Osteocyte (in vitro differentiated cells): ENCODE data around the gene PLA2G1B. TPM values are rescaled to one million over a fixed set of nuclear protein-coding genes. Genes with fewer than 3 reads are reported as not detected.

Experiments
- total RNA-seq: library from RNA; stranded (reverse); gene quantifications from 2 replicates; pipeline ENCODE4 v1.2.1, GENCODE V29; 2021

The PLA2G1B gene
- total RNA-seq, 1 donor from 2014 or later = 0.67 TPM

Other genes with a start within 250 kb of the PLA2G1B start
- gene RAB35, start 211.0 kb downstream of the PLA2G1B start, total RNA-seq = 47.1 and 55.7 TPM in 2 replicates
- gene GCN1, start 133.1 kb downstream of the PLA2G1B start, total RNA-seq = 106 and 115 TPM in 2 replicates
- 2,037 TPM in 2 replicates for gene RPLP0, start 126.7 kb downstream of the PLA2G1B start, total RNA-seq
- gene PXN, start 62.0 kb downstream of the PLA2G1B start, total RNA-seq = 76.7 and 79.9 TPM in 2 replicates
- gene RNU4-2, start 35.9 kb downstream of the PLA2G1B start, total RNA-seq = 6,059 and 6,780 TPM in 2 replicates
- gene RNU4-1, start 34.5 kb downstream of the PLA2G1B start, total RNA-seq = 2,875 and 3,252 TPM in 2 replicates
- 0.94 and 0.97 TPM in 2 replicates for gene SIRT4, start 25.5 kb downstream of the PLA2G1B start, total RNA-seq
- gene MSI1, start 41.4 kb upstream of the PLA2G1B start, total RNA-seq = 1.0 and 1.3 TPM in 2 replicates
- gene COX6A1, start 110.3 kb upstream of the PLA2G1B start, total RNA-seq = 299 and 307 TPM in 2 replicates
- 23.9 and 25.6 TPM in 2 replicates for gene TRIAP1, start 118.6 kb upstream of the PLA2G1B start, total RNA-seq
- gene GATC, start 118.7 kb upstream of the PLA2G1B start, total RNA-seq = 16.1 and 21.1 TPM in 2 replicates
- gene SRSF9, start 142.0 kb upstream of the PLA2G1B start, total RNA-seq = 143 and 151 TPM in 2 replicates
- 324 and 325 TPM in 2 replicates for gene DYNLL1, start 168.3 kb upstream of the PLA2G1B start, total RNA-seq
- 20.4 and 24.0 TPM in 2 replicates for gene COQ5, start 201.4 kb upstream of the PLA2G1B start, total RNA-seq
- gene RNF10, start 206.6 kb upstream of the PLA2G1B start, total RNA-seq = 139 and 177 TPM in 2 replicates